PFSK-1 (cell line): Measurements from ENCODE around the gene TUBA4B.

Source experiments
- FOXP2 ChIP-seq: optimal IDR thresholded peaks from 2 replicates; pipeline ENCODE3; 2011; ENCODE audit warnings: borderline replicate concordance, control low read depth, inconsistent platforms; ENCODE audit not compliant: insufficient read depth; ENCODE audit errors: extremely low read length, extremely low read depth
- POLR2AphosphoS5 ChIP-seq: IDR thresholded peaks from 2 replicates; pipeline ENCODE4 v1.6.1; 2012; ENCODE audit warnings: low read depth, mild to moderate bottlenecking, control low read depth, low read length, moderate library complexity
- REST ChIP-seq, 2 experiments: IDR thresholded peaks; 2 replicates each; pipeline versions ENCODE4 v1.6.1 to v1.8.0; 2011 to 2012; ENCODE audit warnings: low read depth in 2 of 2, low read length in 2 of 2, control low read depth in 1 of 2, inconsistent platforms in 1 of 2, mild to moderate bottlenecking in 1 of 2, moderate library complexity in 1 of 2; ENCODE audit not compliant: insufficient read depth in 1 of 2
- SIN3A ChIP-seq: IDR thresholded peaks from 2 replicates; pipeline ENCODE4 v1.6.1; 2012; ENCODE audit warnings: mild to moderate bottlenecking, low read length, moderate library complexity, borderline replicate concordance; ENCODE audit not compliant: insufficient read depth
- TAF1 ChIP-seq: IDR thresholded peaks from 2 replicates; pipeline ENCODE4 v1.6.1; 2012; ENCODE audit warnings: low read length, control low read depth, borderline replicate concordance; ENCODE audit not compliant: insufficient read depth

Gene TUBA4B

GRCh38 chr2:219296631-219297391 lies 43.8 kb downstream of the TUBA4B start:
- TF ChIP-seq FOXP2 (no peak), SIN3A (no peak), TAF1 (no peak), REST (IDR thresholded peaks at IDR 0.05; ENCODE audit: insufficient read depth in 1 of 2, low read depth in 2 of 2, low read length in 2 of 2) (no peak)

- no peak for TF ChIP-seq REST (IDR thresholded peaks at IDR 0.05; ENCODE audit: insufficient read depth in 1 of 2, low read depth in 2 of 2, low read length in 2 of 2)
- no peak for TF ChIP-seq POLR2AphosphoS5
- no peak for TF ChIP-seq FOXP2
- no peak for TF ChIP-seq SIN3A
- no peak for TF ChIP-seq TAF1
These were observed 44.9 kb downstream of the TUBA4B start for GRCh38 chr2:219297766-219298456.

GRCh38 chr2:219298759-219299371 lies 45.8 kb downstream of the TUBA4B start:
- TF ChIP-seq POLR2AphosphoS5 (no peak), FOXP2 (no peak), REST (IDR thresholded peaks at IDR 0.05; ENCODE audit: insufficient read depth in 1 of 2, low read depth in 2 of 2, low read length in 2 of 2) (0 out of 4 replicates have a peak, but pooled peaks of 1 of the 2 experiments have one; percentile 20), SIN3A (no peak)

- TF ChIP-seq SIN3A, result no peak
- TF ChIP-seq TAF1, result no peak
- no peak for TF ChIP-seq POLR2AphosphoS5
- TF ChIP-seq FOXP2, result no peak
- TF ChIP-seq REST (IDR thresholded peaks at IDR 0.05; ENCODE audit: insufficient read depth in 1 of 2, low read depth in 2 of 2, low read length in 2 of 2), result no peak
These were observed 46.3 kb downstream of the TUBA4B start for GRCh38 chr2:219299372-219299760.
